SW480 (cell line): ENCODE data around the gene ATP8B4.

Experiments
- DNase-seq: peaks from one replicate; pipeline ENCODE4 v3.0.0-alpha.2; 2016; ENCODE audit warnings: low spot score

Gene ATP8B4

GRCh38 chr15:49890689-49891088 lies 228.3 kb downstream of the ATP8B4 start:
- peak; percentile 18 for DNase-seq

GRCh38 chr15:49889536-49889935 lies 229.5 kb downstream of the ATP8B4 start:
- no peak for DNase-seq

GRCh38 chr15:49888734-49889133 lies 230.3 kb downstream of the ATP8B4 start:
- no peak for DNase-seq

- no peak for DNase-seq
Observed at GRCh38 chr15:49888323-49888693, 230.7 kb downstream of the ATP8B4 start.

GRCh38 chr15:49887659-49888322 lies 231.2 kb downstream of the ATP8B4 start:
- no peak for DNase-seq

DNA sequence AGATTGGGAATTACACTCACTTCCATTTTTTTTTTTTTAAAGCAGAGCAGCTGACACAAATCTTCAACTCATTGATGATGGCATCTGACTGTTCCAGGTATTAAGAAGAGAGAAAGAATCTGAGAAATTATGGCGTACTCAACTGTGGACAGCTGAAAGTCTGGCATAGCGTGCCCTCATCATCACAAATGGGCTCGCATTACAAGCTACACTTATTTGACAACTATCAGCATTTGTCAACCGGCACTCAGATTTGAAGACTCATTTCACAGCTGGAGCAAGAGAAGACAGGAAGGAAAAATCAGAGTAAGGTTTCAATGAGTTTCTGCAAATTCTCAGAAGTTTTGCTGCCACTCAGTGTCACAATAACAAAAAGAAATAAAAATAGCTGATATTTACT lies 235.9 kb downstream of the ATP8B4 start:
- DNase-seq: no peak

DNA sequence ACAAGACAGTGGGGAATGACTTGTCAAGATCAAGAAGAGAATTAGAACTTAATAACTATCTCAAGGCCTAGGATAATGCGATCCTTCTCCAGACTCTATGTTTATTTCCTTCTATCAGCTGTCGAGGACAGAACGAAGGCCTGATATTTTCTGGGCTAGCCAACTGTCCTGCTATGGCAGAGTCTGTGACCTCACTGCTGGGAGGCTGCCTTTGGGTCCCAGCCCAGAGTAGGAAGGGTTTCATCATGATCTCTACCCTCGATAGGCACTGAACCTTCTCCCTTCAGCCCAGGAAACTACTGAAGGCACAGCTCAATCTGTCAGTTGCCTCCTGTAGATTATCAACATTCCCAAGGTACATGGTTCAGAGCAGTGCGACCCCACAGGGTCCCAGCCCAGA lies 237.2 kb downstream of the ATP8B4 start:
- no peak for DNase-seq

- DNase-seq: no peak
Observed at GRCh38 chr15:49881433-49881832, 237.6 kb downstream of the ATP8B4 start.

DNA sequence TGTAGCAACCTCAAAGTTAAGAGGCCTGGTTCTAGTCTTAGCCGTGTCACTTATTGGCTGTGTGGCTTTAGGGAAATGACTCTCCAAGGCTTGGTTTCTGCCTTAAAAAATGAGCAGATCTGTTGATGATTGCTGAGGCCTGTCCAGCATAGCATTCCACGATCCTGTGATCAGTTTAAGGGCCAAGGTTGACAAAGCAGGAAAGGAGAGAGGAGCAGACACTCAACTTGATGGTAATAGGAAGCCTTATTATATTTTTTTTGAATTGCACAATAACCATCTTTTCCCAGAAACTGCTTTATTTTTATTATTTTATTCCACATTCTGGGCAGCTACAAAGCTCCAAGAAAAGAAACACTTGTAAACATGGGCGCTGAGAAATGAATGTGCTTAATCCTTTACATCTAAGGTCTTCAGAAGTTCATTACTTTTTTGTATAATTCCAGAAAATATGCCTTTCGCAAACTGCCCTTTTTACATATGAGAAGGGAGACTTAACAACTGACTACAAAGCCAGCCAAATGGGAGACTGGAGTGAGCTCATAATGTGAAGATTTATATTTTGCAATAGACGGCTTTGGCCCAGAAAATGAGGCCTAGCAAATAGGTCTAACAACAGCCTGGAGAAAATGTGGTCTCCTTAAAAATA lies 241.0 kb downstream of the ATP8B4 start:
- no peak for DNase-seq

DNA sequence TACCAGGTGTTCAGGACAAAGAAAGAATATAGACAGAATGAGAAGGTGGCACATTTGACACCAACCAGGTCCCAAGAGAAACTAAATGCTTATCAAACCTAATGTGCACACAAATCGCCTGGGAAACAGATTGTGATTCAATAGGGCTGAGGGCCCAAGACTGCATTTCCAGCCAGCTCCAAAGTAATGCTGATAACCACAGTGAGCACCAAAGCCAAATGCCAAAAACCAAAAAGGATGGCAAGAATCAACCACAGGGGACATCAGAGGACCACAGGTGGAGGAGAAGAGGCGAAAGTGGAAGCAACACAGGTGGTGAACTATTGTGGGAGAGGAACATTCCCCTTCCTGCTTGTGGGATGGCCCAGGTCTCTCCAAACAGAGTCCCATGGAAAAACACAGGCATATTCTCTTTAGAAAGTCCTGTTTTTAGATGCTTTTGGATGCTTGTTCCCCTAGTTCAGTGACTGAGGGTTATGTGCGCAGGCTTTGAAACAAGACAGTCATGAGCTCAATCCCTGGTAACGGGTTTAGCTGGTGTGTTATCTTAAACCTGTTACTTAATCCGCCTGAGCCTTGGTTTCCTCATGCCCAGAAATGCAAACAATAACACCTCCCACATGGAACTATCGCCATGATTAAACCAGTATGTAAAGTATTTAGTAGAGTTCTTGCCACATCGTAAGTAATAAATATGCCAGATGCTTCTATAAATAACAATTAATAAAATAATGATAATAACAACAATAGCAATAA lies 241.7 kb downstream of the ATP8B4 start:
- DNase-seq: no peak

- DNase-seq: no peak
Observed at GRCh38 chr15:49876401-49877038, 242.5 kb downstream of the ATP8B4 start.

- no peak for DNase-seq
Observed at GRCh38 chr15:49875392-49875791, 243.6 kb downstream of the ATP8B4 start.

GRCh38 chr15:49870472-49870871 lies 248.6 kb downstream of the ATP8B4 start:
- no peak for DNase-seq

DNA sequence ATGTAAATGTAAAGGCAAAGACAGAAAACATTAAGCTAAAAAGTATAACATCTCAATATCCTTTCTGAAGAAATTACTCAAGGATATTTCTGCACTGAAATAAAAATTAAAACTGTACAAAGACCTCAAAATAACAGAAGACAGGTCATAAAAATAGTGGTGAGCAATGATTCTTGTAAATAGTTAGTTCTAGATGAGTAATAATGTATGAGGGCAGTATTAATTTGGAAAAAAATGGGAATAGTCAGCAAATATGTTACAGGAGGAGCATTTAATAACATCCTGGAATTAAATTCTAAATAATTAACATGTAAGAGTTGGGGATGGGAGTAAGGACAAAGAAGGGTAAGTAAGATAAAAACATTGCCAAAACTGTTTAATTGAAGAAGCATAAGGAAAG lies 250.7 kb downstream of the ATP8B4 start:
- DNase-seq: no peak

GRCh38 chr15:49865925-49866757 lies 252.9 kb downstream of the ATP8B4 start:
- DNase-seq: no peak

GRCh38 chr15:49864251-49864650 lies 254.8 kb downstream of the ATP8B4 start:
- no peak for DNase-seq

- DNase-seq: no peak
Observed at GRCh38 chr15:49863431-49864224, 255.4 kb downstream of the ATP8B4 start.

DNA sequence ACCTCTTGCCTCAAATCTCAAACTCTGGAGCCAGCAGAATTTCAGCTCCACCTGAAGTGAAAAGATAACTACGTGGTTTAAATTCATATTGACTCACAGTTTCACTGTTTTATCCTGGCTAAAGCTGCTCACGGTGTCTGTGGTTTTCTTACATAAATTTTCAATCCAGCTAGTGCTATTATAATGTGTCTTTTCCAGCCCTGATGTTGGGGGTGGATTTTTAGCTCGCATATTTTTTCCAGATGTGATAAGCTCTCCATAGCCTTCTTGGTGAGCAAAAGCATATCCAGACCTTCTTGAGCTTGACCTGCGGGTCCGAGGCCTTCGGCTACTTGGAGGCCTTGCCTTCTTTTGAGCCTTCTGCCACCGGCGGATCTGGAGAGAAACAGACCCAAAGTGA lies 258.9 kb downstream of the ATP8B4 start:
- DNase-seq: no peak

- DNase-seq: no peak
Observed at GRCh38 chr15:49857496-49858475, 261.2 kb downstream of the ATP8B4 start.
